ENCODE results near the gene LNX1.
"Not testable (repeated sequence)": the region's sequence is repeated elsewhere in the genome, so short reads cannot be mapped to it uniquely, and the experiment has no call there.

The LNX1 gene

DNA sequence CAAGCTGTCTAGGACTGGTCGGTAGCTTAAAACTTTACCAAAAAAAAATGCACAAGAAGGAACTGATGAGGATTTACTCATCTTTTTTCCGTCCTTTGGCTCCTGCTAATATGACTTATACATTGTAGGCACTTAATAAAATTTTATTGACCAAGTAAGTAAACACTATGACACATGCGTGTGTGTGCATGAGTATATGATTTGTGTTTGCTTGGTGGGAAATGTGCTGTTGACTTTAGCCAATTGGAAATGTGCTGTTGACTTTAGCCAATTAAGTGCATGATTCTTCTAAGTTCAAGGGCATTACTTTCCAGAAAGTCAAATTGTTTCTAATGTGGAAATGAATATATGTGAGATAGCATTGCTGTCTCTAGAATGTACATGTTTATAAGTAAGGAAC, 135.5 kb downstream of the LNX1 start:
- DNase-seq = no peak

DNA sequence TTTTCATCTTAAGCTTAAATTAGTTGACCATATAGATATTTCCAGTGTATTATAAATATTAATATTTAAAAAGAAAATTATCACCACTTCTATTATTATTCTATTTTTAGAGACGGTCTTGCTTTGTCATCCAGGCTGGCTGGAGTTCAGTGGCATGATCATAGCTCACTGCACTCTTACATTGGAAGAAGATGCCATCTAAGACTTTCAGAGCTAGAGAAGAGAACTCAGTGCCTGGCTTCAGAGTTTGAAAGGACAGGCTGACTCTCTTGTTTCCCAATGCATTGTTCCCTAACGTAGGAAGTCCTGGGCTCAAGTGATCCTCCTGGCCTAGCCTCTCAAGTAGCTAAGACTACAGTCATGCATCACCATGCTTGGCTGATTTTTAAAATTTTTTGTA, 137.9 kb downstream of the LNX1 start:
- DNase-seq = no peak

DNA sequence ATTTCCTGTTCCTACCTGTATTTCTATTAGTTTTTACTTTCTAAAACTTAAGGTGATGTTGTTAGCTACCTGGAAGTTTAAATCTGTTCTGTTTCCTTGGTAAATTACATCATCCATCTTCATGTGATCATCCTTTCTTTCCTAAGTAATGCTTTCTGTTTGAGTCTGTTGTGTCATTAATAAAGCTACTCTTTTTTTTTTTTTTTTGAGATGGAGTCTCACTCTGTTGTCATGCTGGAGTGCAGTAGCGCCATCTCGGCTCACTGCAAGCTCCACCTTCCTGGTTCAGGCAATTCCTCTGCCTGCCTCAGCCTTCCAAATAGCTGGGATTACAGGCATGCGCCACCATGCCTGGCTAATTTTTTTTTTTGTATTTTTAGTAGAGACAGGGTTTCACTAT, 140.5 kb downstream of the LNX1 start:
- DNase-seq = no peak

DNA sequence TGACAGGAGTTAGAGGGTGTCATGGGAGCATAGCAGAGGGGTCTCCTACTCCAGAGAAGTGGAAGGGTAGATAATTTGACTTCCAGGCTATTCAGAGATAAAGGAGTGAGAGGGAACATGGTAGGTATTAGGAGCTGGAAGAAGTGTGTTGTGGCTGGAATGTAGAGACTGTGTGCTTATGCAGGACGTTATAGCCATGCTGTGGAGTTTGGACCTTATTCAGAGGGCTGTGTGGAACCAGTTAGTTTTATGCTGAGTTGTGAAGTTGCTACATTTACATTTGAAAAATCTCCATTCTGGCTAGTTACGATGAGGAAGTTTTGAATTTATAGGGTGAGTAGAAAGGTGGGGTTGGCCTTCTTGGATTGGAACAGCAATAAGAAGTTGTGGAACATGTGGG, 146.3 kb downstream of the LNX1 start:
- DNase-seq = no peak

DNA sequence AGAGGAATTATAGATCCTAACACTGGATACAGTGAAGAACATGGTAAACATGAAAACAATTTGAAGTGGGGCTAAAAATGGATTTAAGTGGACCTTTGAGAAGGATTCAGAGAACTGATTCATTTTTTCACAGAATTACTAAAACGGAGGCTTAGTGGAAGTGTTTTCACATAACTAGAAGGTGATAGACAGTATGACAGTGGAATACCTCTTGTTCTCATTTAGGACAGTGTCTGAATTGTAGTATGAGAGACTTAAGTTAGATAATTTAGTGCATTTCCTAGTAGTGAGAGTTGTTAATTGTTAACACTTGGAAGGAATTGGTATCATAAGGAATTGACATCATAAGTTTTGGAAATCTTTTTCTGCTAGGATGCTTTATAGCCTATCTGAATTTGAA, 149.7 kb downstream of the LNX1 start:
- no peak for DNase-seq

- no peak for DNase-seq
Observed at GRCh38 chr4:53436251-53436650, 155.0 kb downstream of the LNX1 start.

DNA sequence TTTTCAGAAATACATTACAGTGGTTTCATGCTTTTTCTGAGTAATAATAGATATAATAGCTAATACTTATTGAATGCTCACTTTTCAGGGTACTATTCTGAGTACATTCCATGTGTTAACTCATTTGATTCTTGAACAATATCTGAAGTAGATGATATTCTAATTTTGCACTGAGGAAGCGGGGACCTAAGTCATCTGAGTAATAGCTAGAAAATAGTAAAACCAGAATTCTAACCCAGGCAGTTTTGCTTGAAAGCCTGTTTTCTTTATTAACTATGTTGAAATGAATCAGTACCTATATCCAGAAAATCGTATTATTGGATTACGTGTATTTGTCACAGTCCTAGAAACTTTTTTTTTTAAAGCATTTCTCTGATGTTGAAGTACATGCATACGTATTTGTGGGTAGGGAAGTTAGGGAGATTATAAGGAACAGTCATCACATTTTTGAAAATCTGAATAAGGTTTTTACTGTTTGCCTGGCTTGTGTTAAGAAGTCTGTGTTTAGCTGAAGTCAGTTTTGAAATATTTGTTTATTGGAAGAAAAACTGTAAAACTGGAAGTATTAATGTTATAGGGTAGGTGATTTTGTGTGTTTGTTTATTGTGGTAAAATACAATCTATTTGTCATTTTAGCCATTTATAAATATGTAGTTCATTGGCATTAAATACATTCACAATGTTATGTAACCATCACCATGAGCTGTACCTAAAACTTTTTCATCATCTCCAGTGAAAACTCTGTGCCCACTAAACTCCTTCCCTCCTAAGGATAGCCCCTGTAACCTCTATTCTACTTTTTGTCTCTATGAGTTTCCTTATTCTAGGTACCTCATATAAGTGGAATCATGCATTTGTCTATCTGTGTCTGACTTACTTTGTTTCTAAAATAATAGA, 158.5 kb downstream of the LNX1 start:
- DNase-seq = no peak

GRCh38 chr4:53431052-53431451, 160.2 kb downstream of the LNX1 start:
- no peak for DNase-seq

DNA sequence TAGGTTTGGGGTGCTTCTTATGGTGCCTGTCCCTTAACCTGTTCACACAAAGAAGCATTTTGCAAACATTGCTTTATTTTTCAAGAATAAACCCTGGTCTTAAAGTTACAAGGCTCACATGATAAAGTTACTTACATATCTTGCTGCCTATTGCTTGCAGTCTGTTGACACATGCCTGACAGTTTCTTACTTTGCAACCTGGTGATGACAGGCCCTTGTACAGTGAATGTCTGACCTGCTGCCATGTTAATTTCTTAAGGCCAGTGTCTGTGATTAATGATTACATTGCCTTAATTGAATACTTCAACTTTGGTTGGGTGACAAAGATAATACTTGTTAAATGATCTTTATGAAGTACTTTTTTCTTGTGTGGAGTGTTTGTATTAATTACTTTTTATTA, 163.9 kb downstream of the LNX1 start:
- no peak for DNase-seq

- no peak for DNase-seq
Observed at GRCh38 chr4:53424280-53424679, 167.0 kb downstream of the LNX1 start.

- DNase-seq = no peak
Observed at GRCh38 chr4:53422367-53422766, 168.9 kb downstream of the LNX1 start.

- no peak for DNase-seq
Observed at GRCh38 chr4:53421791-53422190, 169.5 kb downstream of the LNX1 start.

- no peak for DNase-seq
Observed at GRCh38 chr4:53419208-53419607, 172.1 kb downstream of the LNX1 start.

GRCh38 chr4:53409479-53409878, 181.8 kb downstream of the LNX1 start:
- not testable (repeated sequence) for DNase-seq

Measured in activated CD4-positive, alpha-beta T cell treated with anti-CD3 and anti-CD28 coated beads for 1 hour (primary cell).